HG03175 (cell line): ENCODE results near the gene RTN4IP1.

Experiments used
- ATAC-seq: cut with Tn5 transposase; IDR thresholded peaks from one replicate; pipeline ENCODE4 v1.9.1; 2021; ENCODE audit warnings: mild to moderate bottlenecking, moderate library complexity; ENCODE audit not compliant: unreplicated experiment

RTN4IP1 gene

GRCh38 chr6:106629103-106629858, at the start of gene RTN4IP1, which contains the start of gene QRSL1:
RTN4IP1 (minus strand) TSS chr6:106629498; CDS start chr6:106629021, 477 bp downstream.
QRSL1 (plus strand) TSS chr6:106629578; CDS start chr6:106629682, 104 bp downstream.
- peak; percentile 83 for ATAC-seq

- no peak for ATAC-seq
These were observed 48.0 kb upstream of the RTN4IP1 start for GRCh38 chr6:106677282-106677681.

- no peak for ATAC-seq
These were observed 45.4 kb upstream of the RTN4IP1 start for GRCh38 chr6:106674541-106675229.

- ATAC-seq, result no peak
These were observed 42.4 kb upstream of the RTN4IP1 start for GRCh38 chr6:106671651-106672050.

- no peak for ATAC-seq
These were observed 40.9 kb upstream of the RTN4IP1 start for GRCh38 chr6:106670236-106670635.

- no peak for ATAC-seq
These were observed 37.7 kb upstream of the RTN4IP1 start for GRCh38 chr6:106667022-106667402.

GRCh38 chr6:106666282-106667021, 37.2 kb upstream of the RTN4IP1 start:
- peak; percentile 97 for ATAC-seq

- no peak for ATAC-seq
These were observed 33.2 kb upstream of the RTN4IP1 start for GRCh38 chr6:106662458-106662857.

GRCh38 chr6:106659859-106660258, 30.6 kb upstream of the RTN4IP1 start:
- ATAC-seq, result no peak

GRCh38 chr6:106658469-106658868, 29.2 kb upstream of the RTN4IP1 start:
- ATAC-seq, result no peak

- ATAC-seq, result no peak
These were observed 19.5 kb upstream of the RTN4IP1 start for GRCh38 chr6:106648651-106649308.

GRCh38 chr6:106643061-106643460, 13.8 kb upstream of the RTN4IP1 start:
- no peak for ATAC-seq

GRCh38 chr6:106642476-106642875, 13.2 kb upstream of the RTN4IP1 start:
- no peak for ATAC-seq

- no peak for ATAC-seq
These were observed 10.5 kb upstream of the RTN4IP1 start for GRCh38 chr6:106639812-106640211.

- ATAC-seq, result peak; percentile 87
These were observed 8.5 kb upstream of the RTN4IP1 start for GRCh38 chr6:106637717-106638341.

- peak; percentile 28 for ATAC-seq
These were observed 7.9 kb upstream of the RTN4IP1 start for GRCh38 chr6:106637051-106637716.

- ATAC-seq, result no peak
These were observed 5.3 kb upstream of the RTN4IP1 start for GRCh38 chr6:106634565-106634964.

GRCh38 chr6:106631346-106631745, 2.0 kb upstream of the RTN4IP1 start:
- ATAC-seq, result no peak

- no peak for ATAC-seq
These were observed 1.1 kb upstream of the RTN4IP1 start for GRCh38 chr6:106630366-106630765.

- ATAC-seq, result no peak
These were observed 513 bp upstream of the RTN4IP1 start for GRCh38 chr6:106629859-106630163.
